ENCODE measurements around the gene CREBBP.
A peak's percentile ranks its signal among the peaks of the same experiment; 100 is the strongest.

The CREBBP gene

DNA sequence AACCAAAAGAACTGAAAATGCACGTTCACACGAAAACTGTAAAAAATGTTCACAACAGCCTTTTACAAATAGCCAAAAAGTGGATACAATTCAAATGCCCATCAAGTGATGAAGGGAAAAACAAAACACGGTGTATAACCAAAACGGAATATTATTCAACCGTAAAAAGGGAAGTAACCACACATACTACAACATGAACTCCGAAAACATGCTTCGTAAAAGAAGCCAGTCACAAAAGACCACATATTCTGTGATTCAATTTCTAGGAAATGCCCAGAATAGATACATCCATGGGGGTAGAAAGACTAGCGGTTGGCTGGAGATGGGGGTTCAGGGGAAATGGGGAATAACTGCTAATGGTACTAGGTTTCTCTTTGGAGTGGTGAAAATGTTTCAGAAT, 81.7 kb downstream of the CREBBP start:
- Histone ChIP-seq H3K4me2 (peak overlapping the region; percentile 7; the same call in 1 of the 2 replicates), H3K4me3 (IDR thresholded peaks at IDR 0.05; ENCODE audit: insufficient read depth, low read depth, low read length) (no peak overlapping the region), H3K79me2 (ENCODE audit: insufficient read depth, low read depth) (peaks cover 82% of the 10 kb centered on the region), H3K36me3 (ENCODE audit: insufficient read depth) (no peaks in the 10 kb centered on the region), H4K20me1 (ENCODE audit: insufficient read depth) (peaks cover 69% of the 10 kb centered on the region), H3K27ac (no peak overlapping the region), H3K4me1 (ENCODE audit: low read depth, poor library complexity, severe bottlenecking) (peaks cover 24% of the 10 kb centered on the region), H2AFZ (ENCODE audit: low read depth) (no peak overlapping the region), H3K27me3 (ENCODE audit: insufficient read depth, low read depth) (no peaks in the 10 kb centered on the region), H3K9ac (no peak overlapping the region)
- no peak for TF ChIP-seq CTCF (conservative IDR thresholded peaks at IDR 0.05; ENCODE audit: low read depth, low read length)

GRCh38 chr16:3797904-3798811, 82.4 kb downstream of the CREBBP start:
- Histone ChIP-seq H2AFZ (ENCODE audit: low read depth) (no peak overlapping the region), H3K9ac (no peak overlapping the region), H3K79me2 (ENCODE audit: insufficient read depth, low read depth) (peaks cover 76% of the 10 kb centered on the region), H3K36me3 (ENCODE audit: insufficient read depth) (no peaks in the 10 kb centered on the region), H3K4me1 (ENCODE audit: low read depth, poor library complexity, severe bottlenecking) (peaks cover 24% of the 10 kb centered on the region), H3K27me3 (ENCODE audit: insufficient read depth, low read depth) (no peaks in the 10 kb centered on the region), H3K27ac (no peak overlapping the region), H3K4me2 (peak overlapping the region; percentile 7; the same call in 1 of the 2 replicates), H3K4me3 (IDR thresholded peaks at IDR 0.05; ENCODE audit: insufficient read depth, low read depth, low read length) (no peak overlapping the region), H4K20me1 (ENCODE audit: insufficient read depth) (peaks cover 69% of the 10 kb centered on the region)
- TF ChIP-seq CTCF (conservative IDR thresholded peaks at IDR 0.05; ENCODE audit: low read depth, low read length): no peak

DNA sequence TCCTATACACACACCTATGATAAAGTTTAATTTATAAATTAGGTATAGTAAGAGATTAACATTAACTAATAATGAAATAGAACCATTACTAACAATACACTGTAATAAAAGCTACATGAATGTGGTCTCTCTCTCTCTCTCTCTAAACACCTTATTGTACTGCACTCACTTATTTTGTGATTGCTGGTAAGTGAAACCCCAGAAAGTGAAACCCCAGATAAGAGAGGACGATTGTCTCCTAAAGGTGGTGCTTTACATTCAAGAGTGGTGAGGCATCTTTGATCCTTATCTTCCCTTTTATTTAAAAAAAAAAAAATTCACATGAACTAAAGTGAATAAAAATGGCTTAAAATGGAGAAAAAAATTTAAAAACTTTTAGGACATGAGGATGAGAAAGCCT, 83.0 kb downstream of the CREBBP start:
- H3K27ac ChIP-seq: no peak overlapping the region
- peaks cover 24% of the 10 kb centered on the region for H3K4me1 ChIP-seq (ENCODE audit: low read depth, poor library complexity, severe bottlenecking)
- no peak overlapping the region for H3K4me3 ChIP-seq (IDR thresholded peaks at IDR 0.05; ENCODE audit: insufficient read depth, low read depth, low read length)
- H3K9ac ChIP-seq: no peak overlapping the region
- no peaks in the 10 kb centered on the region for H3K27me3 ChIP-seq (ENCODE audit: insufficient read depth, low read depth)
- no peaks in the 10 kb centered on the region; the same call in 1 of the 2 replicates for H3K36me3 ChIP-seq (ENCODE audit: insufficient read depth)
- no peak overlapping the region for H2AFZ ChIP-seq (ENCODE audit: low read depth)
- H3K4me2 ChIP-seq: peak overlapping the region; percentile 7; the same call in 1 of the 2 replicates
- peaks cover 72% of the 10 kb centered on the region for H3K79me2 ChIP-seq (ENCODE audit: insufficient read depth, low read depth)
- TF ChIP-seq CTCF (conservative IDR thresholded peaks at IDR 0.05; ENCODE audit: low read depth, low read length): no peak
- peaks cover 72% of the 10 kb centered on the region for H4K20me1 ChIP-seq (ENCODE audit: insufficient read depth)

DNA sequence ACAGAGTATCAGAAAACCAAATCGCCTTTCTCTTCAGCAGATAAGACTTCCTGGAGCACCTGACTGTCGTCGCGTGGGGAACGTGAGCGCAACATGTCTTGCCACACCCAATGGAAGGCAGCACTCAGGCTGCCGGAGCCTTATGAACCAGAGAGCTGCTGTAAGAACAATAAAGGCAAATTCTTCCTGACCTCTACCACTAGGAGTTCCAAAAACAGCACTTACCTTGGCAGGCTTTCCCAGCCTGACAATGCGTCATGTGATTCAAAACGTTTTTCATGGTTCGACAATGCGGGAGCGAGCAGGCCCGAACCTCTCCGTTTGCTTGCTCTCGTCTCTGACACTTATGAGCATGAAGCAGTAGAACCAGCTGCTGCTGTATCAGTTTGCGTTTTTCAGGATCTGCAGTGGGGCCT, 87.3 kb downstream of the CREBBP start:
- no peak overlapping the region for H3K4me2 ChIP-seq
- H3K79me2 ChIP-seq (ENCODE audit: insufficient read depth, low read depth): peaks cover 39% of the 10 kb centered on the region
- H3K27ac ChIP-seq: no peak overlapping the region
- no peak for TF ChIP-seq CTCF (conservative IDR thresholded peaks at IDR 0.05; ENCODE audit: low read depth, low read length)
- no peak overlapping the region for H3K9ac ChIP-seq
- peaks cover 45% of the 10 kb centered on the region for H3K4me1 ChIP-seq (ENCODE audit: low read depth, poor library complexity, severe bottlenecking)
- peaks cover 74% of the 10 kb centered on the region for H4K20me1 ChIP-seq (ENCODE audit: insufficient read depth)
- H3K36me3 ChIP-seq (ENCODE audit: insufficient read depth): peaks cover 16% of the 10 kb centered on the region; the same call in 1 of the 2 replicates
- no peak overlapping the region for H2AFZ ChIP-seq (ENCODE audit: low read depth)
- H3K4me3 ChIP-seq (IDR thresholded peaks at IDR 0.05; ENCODE audit: insufficient read depth, low read depth, low read length): no peak overlapping the region
- H3K27me3 ChIP-seq (ENCODE audit: insufficient read depth, low read depth): no peaks in the 10 kb centered on the region
